ENCODE data around the gene ATG16L2.

DNA sequence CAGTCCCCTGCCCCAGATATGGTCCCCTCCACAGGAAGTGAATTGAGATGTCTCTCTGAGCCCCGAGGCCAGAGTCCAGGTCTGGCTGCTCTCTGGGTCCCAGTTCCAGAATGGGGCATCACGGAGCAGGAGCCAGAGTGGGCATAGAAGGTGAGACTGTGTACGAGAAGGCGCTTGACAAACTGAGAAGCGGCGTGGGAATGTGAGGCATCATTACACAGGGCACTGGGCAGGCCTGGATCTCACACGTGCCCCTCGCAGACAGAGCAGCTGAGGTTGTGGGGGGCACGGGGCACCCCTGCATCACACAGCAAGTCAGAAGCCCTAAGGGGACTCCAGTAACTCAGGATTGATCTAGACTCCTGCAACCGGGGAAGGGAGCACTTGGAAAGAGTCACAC is 29.5 kb upstream of the ATG16L2 start:
- TF ChIP-seq, protein P1, sequence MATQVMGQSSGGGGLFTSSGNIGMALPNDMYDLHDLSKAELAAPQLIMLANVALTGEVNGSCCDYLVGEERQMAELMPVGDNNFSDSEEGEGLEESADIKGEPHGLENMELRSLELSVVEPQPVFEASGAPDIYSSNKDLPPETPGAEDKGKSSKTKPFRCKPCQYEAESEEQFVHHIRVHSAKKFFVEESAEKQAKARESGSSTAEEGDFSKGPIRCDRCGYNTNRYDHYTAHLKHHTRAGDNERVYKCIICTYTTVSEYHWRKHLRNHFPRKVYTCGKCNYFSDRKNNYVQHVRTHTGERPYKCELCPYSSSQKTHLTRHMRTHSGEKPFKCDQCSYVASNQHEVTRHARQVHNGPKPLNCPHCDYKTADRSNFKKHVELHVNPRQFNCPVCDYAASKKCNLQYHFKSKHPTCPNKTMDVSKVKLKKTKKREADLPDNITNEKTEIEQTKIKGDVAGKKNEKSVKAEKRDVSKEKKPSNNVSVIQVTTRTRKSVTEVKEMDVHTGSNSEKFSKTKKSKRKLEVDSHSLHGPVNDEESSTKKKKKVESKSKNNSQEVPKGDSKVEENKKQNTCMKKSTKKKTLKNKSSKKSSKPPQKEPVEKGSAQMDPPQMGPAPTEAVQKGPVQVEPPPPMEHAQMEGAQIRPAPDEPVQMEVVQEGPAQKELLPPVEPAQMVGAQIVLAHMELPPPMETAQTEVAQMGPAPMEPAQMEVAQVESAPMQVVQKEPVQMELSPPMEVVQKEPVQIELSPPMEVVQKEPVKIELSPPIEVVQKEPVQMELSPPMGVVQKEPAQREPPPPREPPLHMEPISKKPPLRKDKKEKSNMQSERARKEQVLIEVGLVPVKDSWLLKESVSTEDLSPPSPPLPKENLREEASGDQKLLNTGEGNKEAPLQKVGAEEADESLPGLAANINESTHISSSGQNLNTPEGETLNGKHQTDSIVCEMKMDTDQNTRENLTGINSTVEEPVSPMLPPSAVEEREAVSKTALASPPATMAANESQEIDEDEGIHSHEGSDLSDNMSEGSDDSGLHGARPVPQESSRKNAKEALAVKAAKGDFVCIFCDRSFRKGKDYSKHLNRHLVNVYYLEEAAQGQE (tag by site-specific recombination; IDR thresholded peaks at IDR 0.05) = no peak
- TF ChIP-seq, protein P2, sequence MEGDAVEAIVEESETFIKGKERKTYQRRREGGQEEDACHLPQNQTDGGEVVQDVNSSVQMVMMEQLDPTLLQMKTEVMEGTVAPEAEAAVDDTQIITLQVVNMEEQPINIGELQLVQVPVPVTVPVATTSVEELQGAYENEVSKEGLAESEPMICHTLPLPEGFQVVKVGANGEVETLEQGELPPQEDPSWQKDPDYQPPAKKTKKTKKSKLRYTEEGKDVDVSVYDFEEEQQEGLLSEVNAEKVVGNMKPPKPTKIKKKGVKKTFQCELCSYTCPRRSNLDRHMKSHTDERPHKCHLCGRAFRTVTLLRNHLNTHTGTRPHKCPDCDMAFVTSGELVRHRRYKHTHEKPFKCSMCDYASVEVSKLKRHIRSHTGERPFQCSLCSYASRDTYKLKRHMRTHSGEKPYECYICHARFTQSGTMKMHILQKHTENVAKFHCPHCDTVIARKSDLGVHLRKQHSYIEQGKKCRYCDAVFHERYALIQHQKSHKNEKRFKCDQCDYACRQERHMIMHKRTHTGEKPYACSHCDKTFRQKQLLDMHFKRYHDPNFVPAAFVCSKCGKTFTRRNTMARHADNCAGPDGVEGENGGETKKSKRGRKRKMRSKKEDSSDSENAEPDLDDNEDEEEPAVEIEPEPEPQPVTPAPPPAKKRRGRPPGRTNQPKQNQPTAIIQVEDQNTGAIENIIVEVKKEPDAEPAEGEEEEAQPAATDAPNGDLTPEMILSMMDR (tag by site-specific recombination; IDR thresholded peaks at IDR 0.05) = no peak
- no peak for TF ChIP-seq ZNF747 (tag by site-specific recombination; IDR thresholded peaks at IDR 0.05)
- TF ChIP-seq ZNF394 (tag by site-specific recombination; IDR thresholded peaks at IDR 0.05; ENCODE audit: borderline replicate concordance) = no peak
- no peak for TF ChIP-seq ZNF776 (tag by site-specific recombination; IDR thresholded peaks at IDR 0.05; ENCODE audit: borderline replicate concordance)
- no peak for TF ChIP-seq ZNF416 (tag by site-specific recombination; IDR thresholded peaks at IDR 0.05)
- TF ChIP-seq GLI2 (tag by site-specific recombination; IDR thresholded peaks at IDR 0.05; ENCODE audit: borderline replicate concordance, low read depth) = no peak
- no peak for TF ChIP-seq ZNF302 (tag by site-specific recombination; IDR thresholded peaks at IDR 0.05; ENCODE audit: low read depth)
- no peak for TF ChIP-seq SCRT1 (tag by site-specific recombination; IDR thresholded peaks at IDR 0.05; ENCODE audit: borderline replicate concordance)
- TF ChIP-seq ZNF155 (tag by site-specific recombination; IDR thresholded peaks at IDR 0.05) = no peak
- TF ChIP-seq SALL2 (tag by site-specific recombination; IDR thresholded peaks at IDR 0.05; ENCODE audit: borderline replicate concordance) = no peak
- no peak for TF ChIP-seq ZNF585B (tag by site-specific recombination; IDR thresholded peaks at IDR 0.05)

Data from HEK293 (cell line).